H9 (cell line): ENCODE results near the gene ARHGAP9. TPM values are rescaled to one million over a fixed set of nuclear protein-coding genes. Genes with fewer than 3 reads are reported as not detected.

Experiments
- DNase-seq: peaks from one replicate; pipeline ENCODE4 v3.0.0-alpha.2; 2017
- H2AFZ ChIP-seq: one replicate; pipeline ENCODE4 v1.6.1; 2013; ENCODE audit warnings: mild to moderate bottlenecking, low read length, control low read depth, moderate library complexity
- H2AK5ac ChIP-seq: 2 replicates; pipeline ENCODE4 v1.6.1; 2013; ENCODE audit warnings: low read length, control low read depth, mixed read lengths; ENCODE audit not compliant: insufficient read length
- H2BK120ac ChIP-seq: one replicate; pipeline ENCODE4 v1.6.1; 2013; ENCODE audit warnings: low read depth, mild to moderate bottlenecking, low read length, control low read depth, inconsistent platforms; ENCODE audit not compliant: poor library complexity, severe bottlenecking
- H2BK12ac ChIP-seq: 2 replicates; pipeline ENCODE4 v1.6.1; 2013; ENCODE audit warnings: low read length, control low read depth, mixed read lengths, low read depth; ENCODE audit not compliant: insufficient read length
- H2BK15ac ChIP-seq: 2 replicates; pipeline ENCODE4 v1.6.1; 2013; ENCODE audit warnings: low read depth, low read length, control low read depth
- H2BK20ac ChIP-seq: one replicate; pipeline ENCODE4 v1.6.1; 2013; ENCODE audit warnings: low read depth, mild to moderate bottlenecking, low read length, control low read depth, inconsistent platforms; ENCODE audit not compliant: poor library complexity, severe bottlenecking
- H2BK5ac ChIP-seq: 2 replicates; pipeline ENCODE4 v1.6.1; 2013; ENCODE audit warnings: low read length, control low read depth, mixed read lengths; ENCODE audit not compliant: insufficient read length
- H3K14ac ChIP-seq: 2 replicates; pipeline ENCODE4 v1.6.1; 2013; ENCODE audit warnings: low read length, control low read depth; ENCODE audit not compliant: insufficient read depth
- H3K18ac ChIP-seq: 2 replicates; pipeline ENCODE4 v1.6.1; 2013; ENCODE audit warnings: low read depth, mild to moderate bottlenecking, mixed read lengths, low read length, control low read depth; ENCODE audit not compliant: insufficient read length
- H3K23ac ChIP-seq: 2 replicates; pipeline ENCODE4 v1.6.1; 2013; ENCODE audit warnings: low read length, control low read depth, mixed read lengths, low read depth; ENCODE audit not compliant: insufficient read length
- H3K23me2 ChIP-seq: 2 replicates; pipeline ENCODE4 v1.6.1; 2013; ENCODE audit warnings: low read depth, mild to moderate bottlenecking, mixed read lengths, low read length, control low read depth; ENCODE audit not compliant: insufficient read length, poor library complexity, severe bottlenecking
- H3K27ac ChIP-seq: 2 replicates; pipeline ENCODE4 v1.5.1; 2013; ENCODE audit warnings: low read length, control low read depth, mixed read lengths, low read depth; ENCODE audit not compliant: insufficient read length
- H3K27me3 ChIP-seq: 2 replicates; pipeline ENCODE4 v1.6.1; 2013; ENCODE audit warnings: low read length, control low read depth, inconsistent platforms; ENCODE audit not compliant: insufficient read depth
- H3K4ac ChIP-seq: 2 replicates; pipeline ENCODE4 v1.6.1; 2013; ENCODE audit warnings: low read depth, mild to moderate bottlenecking, control low read depth, inconsistent platforms, low read length, moderate library complexity
- H3K4me1 ChIP-seq: 2 replicates; pipeline ENCODE4 v1.6.1; 2013; ENCODE audit warnings: low read length, control low read depth, inconsistent platforms; ENCODE audit not compliant: insufficient read depth
- H3K4me2 ChIP-seq: 2 replicates; pipeline ENCODE4 v1.6.1; 2013; ENCODE audit warnings: low read length, control low read depth, mixed read lengths; ENCODE audit not compliant: insufficient read length, insufficient read depth
- H3K56ac ChIP-seq: 2 replicates; pipeline ENCODE4 v1.6.1; 2013; ENCODE audit warnings: low read depth, mild to moderate bottlenecking, mixed read lengths, low read length, control low read depth; ENCODE audit not compliant: insufficient read length
- H3K79me1 ChIP-seq: 2 replicates; pipeline ENCODE4 v1.6.1; 2013; ENCODE audit warnings: low read depth, mild to moderate bottlenecking, moderate library complexity, low read length, control low read depth, inconsistent platforms; ENCODE audit not compliant: insufficient read depth, poor library complexity, severe bottlenecking
- H3K79me2 ChIP-seq: 2 replicates; pipeline ENCODE4 v1.6.1; 2013; ENCODE audit warnings: low read length, control low read depth, inconsistent platforms; ENCODE audit not compliant: insufficient read depth
- H3K9ac ChIP-seq: 2 replicates; pipeline ENCODE4 v1.6.1; 2013; ENCODE audit warnings: low read length, control low read depth, mixed read lengths; ENCODE audit not compliant: insufficient read length; ENCODE audit errors: extremely low read depth
- H3K9me3 ChIP-seq: one replicate; pipeline ENCODE4 v1.6.1; 2013; ENCODE audit warnings: low read depth, low read length, inconsistent platforms; ENCODE audit not compliant: control insufficient read depth
- H3T11ph ChIP-seq: one replicate; pipeline ENCODE4 v1.6.1; 2013; ENCODE audit warnings: mild to moderate bottlenecking, low read length, control low read depth, inconsistent platforms
- H4K20me1 ChIP-seq: one replicate; pipeline ENCODE4 v1.6.1; 2013; ENCODE audit not compliant: control insufficient read depth, insufficient read length, insufficient read depth
- H4K5ac ChIP-seq: 2 replicates; pipeline ENCODE4 v1.6.1; 2013; ENCODE audit warnings: low read depth, mild to moderate bottlenecking, mixed read lengths, low read length, control low read depth; ENCODE audit not compliant: insufficient read length
- H4K8ac ChIP-seq: replicated peaks from 2 replicates; pipeline ENCODE4 v1.6.1; 2013; ENCODE audit warnings: low read length, control low read depth, mixed read lengths, low read depth; ENCODE audit not compliant: insufficient read length
- H4K91ac ChIP-seq: 2 replicates; pipeline ENCODE4 v1.6.1; 2013; ENCODE audit warnings: low read depth, mild to moderate bottlenecking, moderate library complexity, mixed read lengths, low read length, control low read depth; ENCODE audit not compliant: insufficient read length
- H3K27ac Mint-ChIP-seq, 3 experiments: 2 replicates in 2 of 3; 3 replicates in 1 of 3; pipeline ENCODE4 v1.8.0; 2020 to 2021; ENCODE audit warnings: mixed read lengths in 3 of 3, mild to moderate bottlenecking in 1 of 3, moderate library complexity in 1 of 3
- H3K27me3 Mint-ChIP-seq: 2 replicates; pipeline ENCODE4 v1.8.0; 2021; ENCODE audit warnings: low read depth, mild to moderate bottlenecking, moderate library complexity, mixed read lengths
- H3K36me3 Mint-ChIP-seq, 3 experiments: 2 replicates in 2 of 3; 3 replicates in 1 of 3; pipeline ENCODE4 v1.8.0; 2020 to 2021; ENCODE audit warnings: low read depth in 3 of 3, mixed read lengths in 3 of 3; ENCODE audit not compliant: insufficient read depth in 1 of 3
- H3K4me1 Mint-ChIP-seq, 2 experiments: 2 replicates each; pipeline ENCODE4 v1.8.0; 2020; ENCODE audit warnings: mixed read lengths in 2 of 2
- H3K4me3 Mint-ChIP-seq, 2 experiments: 2 replicates in 1 of 2; 3 replicates in 1 of 2; pipeline ENCODE4 v1.8.0; 2020 to 2021; ENCODE audit warnings: mild to moderate bottlenecking in 2 of 2, mixed read lengths in 2 of 2, moderate library complexity in 1 of 2
- H3K9me3 Mint-ChIP-seq, 2 experiments: 2 replicates in 1 of 2; 3 replicates in 1 of 2; pipeline ENCODE4 v1.8.0; 2020; ENCODE audit warnings: mild to moderate bottlenecking in 2 of 2, mixed read lengths in 2 of 2, moderate library complexity in 1 of 2
- WGBS: extraction: QIAGEN DNeasy Blood & Tissue Kit; methylation state at CpG from one replicate; pipeline ENCODE4 v1.1.7; 2013; ENCODE audit warnings: missing lambda C conversion rate, low lambda C conversion rate, mixed read lengths; ENCODE audit not compliant: insufficient read length; ENCODE audit errors: extremely low coverage; 5-methylcytosine and 5-hydroxymethylcytosine counted together
- total RNA-seq: library from RNA; stranded (reverse); gene quantifications from 2 replicates; pipeline ENCODE4 v1.2.1, GENCODE V29; 2021
- TF ChIP-seq, protein P1 (sequence below): fragments of 200-600 bp; sonication (generic); conservative IDR thresholded peaks from 3 replicates; pipeline ENCODE4 v1.8.0; 2021; ENCODE audit warnings: antibody characterized with exemption, mild to moderate bottlenecking

Gene ARHGAP9
- total RNA-seq, 1 experiment from 2014 or later, result 3.7 TPM

DNA sequence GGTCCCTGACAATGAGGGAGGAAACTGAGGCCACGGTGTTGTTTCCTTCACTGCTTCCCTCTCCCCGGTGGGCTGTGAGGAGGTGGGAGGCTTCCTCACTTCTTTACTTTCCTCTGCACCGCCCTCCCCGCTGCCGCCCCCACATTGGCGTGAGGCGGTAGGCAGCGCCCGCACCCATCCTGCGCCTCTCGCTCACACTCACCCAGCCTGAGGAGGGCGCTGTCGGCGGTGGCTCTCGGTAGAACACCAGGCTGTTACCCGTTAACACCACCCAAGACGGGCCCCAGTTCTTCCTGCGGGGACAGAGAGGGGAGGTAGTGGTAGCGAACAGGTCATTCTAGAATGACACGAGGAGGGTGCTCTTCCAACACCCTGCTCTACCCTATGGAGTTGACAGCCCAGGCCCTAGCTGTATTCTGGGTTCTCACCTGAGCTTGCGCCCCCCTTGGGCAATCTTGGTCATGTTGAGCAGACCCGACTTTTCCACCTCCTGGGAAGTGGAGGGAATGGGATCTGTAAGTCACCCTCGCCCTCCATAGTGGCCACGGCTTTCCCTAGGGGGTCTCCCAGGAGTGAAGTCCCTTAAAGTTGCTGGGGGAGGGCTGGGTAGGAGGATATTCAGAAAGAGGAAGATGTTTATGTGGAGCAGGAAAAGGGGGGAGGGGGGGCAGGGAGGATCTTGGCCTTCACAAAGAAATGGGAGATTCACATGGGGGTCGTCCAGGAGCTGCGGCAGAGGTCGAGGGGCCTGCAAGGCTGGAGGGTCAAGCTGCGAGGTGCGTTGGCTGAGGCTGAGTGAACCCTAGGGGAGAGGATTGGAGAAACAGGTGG lies 3.3 kb downstream of the ARHGAP9 start:
- H3K36me3 Mint-ChIP-seq, result no peaks in the 10 kb centered on the region; a peak in 2 of 7 replicates

More for the DNA sequence above, 3.3 kb downstream of the ARHGAP9 start:
- H2BK120ac ChIP-seq, result no peak overlapping the region
- no peak overlapping the region for H3T11ph ChIP-seq
- no peak overlapping the region for H3K56ac ChIP-seq
- H3K79me1 ChIP-seq, result no peaks in the 10 kb centered on the region
- no peak overlapping the region for H2AFZ ChIP-seq
- H3K27ac ChIP-seq, result no peak overlapping the region
- H3K23me2 ChIP-seq, result peaks cover 15% of the 10 kb centered on the region
- WGBS, result no CpG with 5 or more reads among the region's 29 CpGs
- peaks cover 22% of the 10 kb centered on the region in 2 experiments for H3K4me1 Mint-ChIP-seq
- H3K79me2 ChIP-seq, result no peaks in the 10 kb centered on the region
- H4K20me1 ChIP-seq, result peaks cover 3% of the 10 kb centered on the region
- no peak overlapping the region for H2BK15ac ChIP-seq
- H3K9me3 ChIP-seq, result no peaks in the 10 kb centered on the region
- no peaks in the 10 kb centered on the region for H3K9me3 Mint-ChIP-seq
- peak; percentile 64 for DNase-seq
- no peak overlapping the region for H3K4ac ChIP-seq
- H2BK5ac ChIP-seq, result no peak overlapping the region
- no peak overlapping the region for H4K91ac ChIP-seq
- H2AK5ac ChIP-seq, result no peak overlapping the region
- peaks cover 84% of the 10 kb centered on the region for H3K27me3 Mint-ChIP-seq
- no peak overlapping the region for H3K18ac ChIP-seq
- H4K5ac ChIP-seq, result no peak overlapping the region
- no peak overlapping the region for H3K23ac ChIP-seq
- no peak overlapping the region for H3K9ac ChIP-seq
- H3K4me3 Mint-ChIP-seq, result peak overlapping the region; percentile 59 to 80
- H2BK20ac ChIP-seq, result no peak overlapping the region
- H4K8ac ChIP-seq, result no peak overlapping the region
- TF ChIP-seq, protein P1, sequence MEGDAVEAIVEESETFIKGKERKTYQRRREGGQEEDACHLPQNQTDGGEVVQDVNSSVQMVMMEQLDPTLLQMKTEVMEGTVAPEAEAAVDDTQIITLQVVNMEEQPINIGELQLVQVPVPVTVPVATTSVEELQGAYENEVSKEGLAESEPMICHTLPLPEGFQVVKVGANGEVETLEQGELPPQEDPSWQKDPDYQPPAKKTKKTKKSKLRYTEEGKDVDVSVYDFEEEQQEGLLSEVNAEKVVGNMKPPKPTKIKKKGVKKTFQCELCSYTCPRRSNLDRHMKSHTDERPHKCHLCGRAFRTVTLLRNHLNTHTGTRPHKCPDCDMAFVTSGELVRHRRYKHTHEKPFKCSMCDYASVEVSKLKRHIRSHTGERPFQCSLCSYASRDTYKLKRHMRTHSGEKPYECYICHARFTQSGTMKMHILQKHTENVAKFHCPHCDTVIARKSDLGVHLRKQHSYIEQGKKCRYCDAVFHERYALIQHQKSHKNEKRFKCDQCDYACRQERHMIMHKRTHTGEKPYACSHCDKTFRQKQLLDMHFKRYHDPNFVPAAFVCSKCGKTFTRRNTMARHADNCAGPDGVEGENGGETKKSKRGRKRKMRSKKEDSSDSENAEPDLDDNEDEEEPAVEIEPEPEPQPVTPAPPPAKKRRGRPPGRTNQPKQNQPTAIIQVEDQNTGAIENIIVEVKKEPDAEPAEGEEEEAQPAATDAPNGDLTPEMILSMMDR, result peak; percentile 75
- no peak overlapping the region for H3K14ac ChIP-seq
- H2BK12ac ChIP-seq, result no peak overlapping the region
- H3K4me1 ChIP-seq, result no peaks in the 10 kb centered on the region; the same call in 1 of the 2 replicates
- peak overlapping the region; percentile 62 for H3K4me2 ChIP-seq
- H3K27me3 ChIP-seq, result peaks cover 37% of the 10 kb centered on the region
- H3K27ac Mint-ChIP-seq, result no peak overlapping the region
